Stimulated activated CD8-positive, alpha-beta memory T cell treated with anti-CD3 and anti-CD28 coated beads, Interleukin-7, amount 100 ng/mL, for 4 hours (primary cell): ENCODE data around the gene ARF3.

Experiments
- DNase-seq, 2 donors: peaks; one replicate each; pipeline ENCODE4 v3.0.0-alpha.2; 2020; ENCODE audit warnings: low read depth in 2 of 2

The ARF3 gene

GRCh38 chr12:48966177-48966895, 9.0 kb upstream of the ARF3 start:
- no peak for DNase-seq

GRCh38 chr12:48965298-48965838, 8.1 kb upstream of the ARF3 start:
- no peak for DNase-seq

GRCh38 chr12:48961801-48962200, 4.5 kb upstream of the ARF3 start:
- DNase-seq, result no peak

DNA sequence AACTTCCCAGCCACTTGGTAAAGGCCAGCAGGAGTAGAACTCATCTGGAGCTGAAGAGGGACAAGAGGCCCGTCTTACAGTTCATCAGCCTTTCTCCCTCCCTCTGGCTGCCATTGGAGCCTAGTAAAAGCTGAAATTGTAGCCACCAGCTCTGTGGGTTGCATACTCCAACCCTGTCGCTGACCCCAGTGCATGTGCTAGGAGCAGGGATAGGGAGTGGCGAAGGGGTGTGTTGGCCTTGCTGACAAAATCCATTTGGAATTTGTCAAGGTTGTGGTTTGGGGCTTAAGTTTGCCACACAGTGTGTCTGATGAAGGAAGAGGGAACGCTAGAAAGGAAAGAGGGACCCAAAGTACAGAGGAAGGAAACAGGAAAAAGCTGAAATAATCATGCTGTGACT, 4.0 kb upstream of the ARF3 start:
- DNase-seq, result no peak

- no peak for DNase-seq
Measured at GRCh38 chr12:48960834-48961233, 3.5 kb upstream of the ARF3 start.

DNA sequence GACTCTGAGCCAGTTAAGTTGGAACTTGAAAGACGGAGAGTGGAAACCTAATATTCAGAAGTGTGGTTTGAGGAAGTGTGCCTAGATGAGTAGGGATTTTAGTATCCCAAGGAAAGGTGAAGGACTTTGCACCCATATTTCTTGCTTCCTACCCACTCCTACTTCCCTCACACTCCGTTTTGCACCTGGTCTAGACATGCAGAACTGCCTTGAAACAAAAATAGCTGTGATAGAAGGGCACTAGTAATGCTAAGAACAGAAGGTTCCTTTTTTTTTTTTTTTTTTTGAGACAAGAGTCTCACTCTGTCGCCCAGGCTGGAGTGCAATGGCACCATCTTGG, 732 bp upstream of the ARF3 start:
- DNase-seq, result no peak

DNA sequence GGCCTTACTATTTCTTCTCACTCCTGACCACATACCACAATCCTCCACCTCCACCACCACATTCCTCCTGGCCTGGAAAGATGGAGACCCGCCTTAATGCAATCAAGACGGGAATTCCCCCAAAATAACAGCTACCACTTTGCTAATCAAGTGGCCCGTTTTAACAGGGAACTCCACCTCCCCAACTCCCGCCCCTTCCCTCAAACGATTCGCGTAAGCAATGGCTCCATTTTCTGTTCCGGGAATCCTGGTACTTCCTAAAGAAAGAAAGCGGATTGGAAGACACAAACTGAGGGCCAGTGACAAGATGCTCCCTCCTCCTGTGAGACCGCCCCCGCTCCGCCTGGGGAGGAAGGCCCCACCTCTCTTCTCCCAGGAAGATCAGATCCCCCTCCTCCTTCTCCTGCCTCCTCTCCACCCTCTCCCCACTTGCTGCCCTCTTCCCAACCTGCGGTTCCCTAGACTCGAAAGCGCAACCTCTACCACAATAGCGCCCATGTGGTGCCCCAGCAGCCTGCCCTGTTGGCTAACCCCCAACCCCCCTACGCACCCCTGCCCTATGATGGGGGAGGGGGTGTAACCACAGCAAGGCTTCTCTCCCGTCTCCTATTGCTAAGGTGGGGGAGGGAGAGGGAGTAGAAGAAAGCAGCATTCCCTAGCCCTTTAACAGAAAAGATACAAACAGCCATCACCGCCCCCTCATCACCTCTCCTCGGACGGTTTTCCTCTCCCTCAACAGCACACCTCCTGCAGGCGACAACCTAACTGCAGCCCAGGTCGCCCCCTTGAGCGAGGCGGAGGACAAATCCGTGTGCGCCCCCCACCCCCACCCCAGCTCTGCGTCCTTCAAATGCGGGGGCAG, 777 bp downstream of the ARF3 start:
- DNase-seq, result peak in 1 of 2 donors; percentile 23

- DNase-seq, result no peak
Measured at GRCh38 chr12:48954841-48955501, 2.3 kb downstream of the ARF3 start.

DNA sequence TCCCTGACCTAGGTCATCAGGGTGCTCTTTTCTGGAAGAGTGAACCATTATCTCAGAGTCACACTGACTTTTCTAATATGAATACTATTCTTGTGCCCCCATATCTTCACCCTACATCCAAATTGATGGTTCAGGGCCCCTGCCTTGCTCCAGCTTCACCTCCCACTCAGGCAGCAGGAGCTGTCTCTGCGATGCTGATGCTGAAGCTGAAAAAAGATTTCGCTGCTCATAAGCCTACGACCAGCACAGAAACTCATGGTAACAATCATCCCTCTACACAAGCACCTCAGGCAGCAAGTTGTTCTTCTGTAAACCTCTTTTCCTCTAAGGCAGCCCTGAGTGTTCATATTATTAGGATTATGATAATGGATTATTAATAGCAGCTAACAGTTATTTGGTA, 3.2 kb downstream of the ARF3 start:
- DNase-seq, result no peak

DNA sequence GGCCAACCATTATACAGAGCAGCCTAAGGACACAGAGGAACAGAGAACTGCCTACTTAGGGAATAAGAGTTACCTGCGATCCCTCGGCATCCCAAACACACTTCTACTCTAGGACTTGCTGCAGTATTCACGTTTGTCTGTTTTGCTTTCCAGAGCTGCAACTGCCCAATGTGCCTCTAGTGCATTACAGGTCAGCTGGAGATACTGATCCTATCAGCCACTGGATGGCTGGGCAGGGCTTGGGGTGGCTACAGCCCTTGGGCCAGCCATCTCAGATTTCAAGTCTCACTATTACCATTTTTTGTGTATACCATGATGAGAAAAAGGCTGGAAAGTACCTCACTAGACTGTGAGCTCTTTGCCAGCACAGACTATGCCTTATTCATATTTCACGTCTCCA, 4.6 kb downstream of the ARF3 start:
- no peak for DNase-seq

DNA sequence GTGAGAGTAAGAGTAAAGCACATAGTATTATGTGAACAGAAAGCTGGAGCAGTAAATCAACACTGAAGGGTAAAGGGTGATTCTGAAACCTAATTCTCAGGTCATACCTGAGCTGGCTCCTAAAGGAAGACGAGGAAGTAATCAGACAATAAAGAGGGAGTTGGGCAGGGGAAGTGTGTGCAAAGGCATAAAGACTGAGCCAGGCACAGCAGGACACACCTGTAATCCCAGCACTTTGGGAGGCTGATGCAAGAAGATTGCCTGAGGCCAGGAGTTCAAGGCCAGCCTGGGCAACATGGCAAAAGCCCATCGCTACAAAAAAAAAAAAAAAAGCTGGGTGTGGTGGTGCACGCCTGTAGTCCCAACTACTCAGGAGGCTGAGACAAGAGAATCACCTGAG, 9.6 kb downstream of the ARF3 start:
- no peak for DNase-seq

DNA sequence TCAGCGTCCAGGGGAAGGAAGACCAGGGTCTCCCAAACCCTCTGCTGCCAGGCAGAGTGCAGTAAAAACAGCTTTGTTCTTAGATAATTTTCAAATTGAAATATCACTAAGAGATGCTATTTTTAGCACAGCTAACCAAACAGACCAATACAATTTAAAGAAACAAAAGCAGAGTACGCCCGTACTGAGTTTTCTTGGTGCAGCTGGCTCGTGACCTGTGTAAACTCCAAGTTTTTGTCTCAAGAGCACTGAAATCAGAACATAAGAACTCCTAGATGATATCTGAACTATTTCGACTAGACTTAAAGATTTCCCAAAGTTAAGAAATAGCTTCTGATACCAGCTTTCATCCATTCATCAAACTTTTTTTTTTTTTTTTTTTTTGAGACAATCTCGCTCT, 10.3 kb downstream of the ARF3 start:
- no peak for DNase-seq

GRCh38 chr12:48946205-48946604, 11.1 kb downstream of the ARF3 start:
- no peak for DNase-seq

DNA sequence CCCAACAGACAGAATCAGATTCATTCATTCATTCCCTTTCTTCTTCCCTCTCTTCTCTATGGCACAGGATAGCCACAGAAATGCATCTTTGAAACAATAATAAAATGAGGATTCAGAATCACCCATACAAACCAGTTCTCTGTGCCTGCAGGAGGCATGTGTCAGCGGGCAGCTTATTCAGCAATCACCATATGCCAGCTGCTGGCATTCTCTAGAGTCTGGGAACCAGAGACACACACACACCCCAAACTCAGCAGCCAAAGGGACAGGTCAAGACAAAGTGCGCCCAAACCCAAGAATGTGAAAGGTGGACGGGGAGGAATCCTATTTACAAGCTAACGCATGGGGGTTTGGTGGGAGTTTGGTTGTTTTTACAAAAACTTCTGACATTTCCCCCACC, 14.1 kb downstream of the ARF3 start:
- no peak for DNase-seq

GRCh38 chr12:48940181-48940580, 17.1 kb downstream of the ARF3 start:
- no peak for DNase-seq

- DNase-seq, result no peak
Measured at GRCh38 chr12:48938805-48939204, 18.5 kb downstream of the ARF3 start.

- no peak for DNase-seq
Measured at GRCh38 chr12:48937170-48937569, 20.1 kb downstream of the ARF3 start.

- DNase-seq, result peak; percentile 64 to 69
Measured at GRCh38 chr12:48936379-48936979, 20.8 kb downstream of the ARF3 start.

DNA sequence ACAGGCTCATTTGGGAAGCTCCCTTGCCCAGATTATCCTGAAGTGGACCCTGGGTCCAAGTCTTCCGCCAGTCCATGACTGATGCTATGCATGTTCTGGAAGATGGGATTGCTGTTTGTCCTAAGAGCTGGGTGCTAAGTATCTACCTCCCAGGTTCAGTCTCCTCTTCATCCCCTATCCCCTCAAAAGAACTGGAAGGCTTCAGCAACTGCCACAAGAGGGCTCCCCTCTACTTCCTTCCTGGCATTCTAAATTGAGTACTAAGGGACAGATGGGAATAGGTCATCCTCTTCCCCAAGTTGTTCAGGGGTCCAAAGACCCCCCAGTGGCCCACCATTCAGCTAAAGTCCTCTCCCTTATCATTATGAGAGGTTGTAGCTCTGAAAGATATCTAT, 23.0 kb downstream of the ARF3 start:
- no peak for DNase-seq

- no peak for DNase-seq
Measured at GRCh38 chr12:48933664-48934311, 23.5 kb downstream of the ARF3 start.

DNA sequence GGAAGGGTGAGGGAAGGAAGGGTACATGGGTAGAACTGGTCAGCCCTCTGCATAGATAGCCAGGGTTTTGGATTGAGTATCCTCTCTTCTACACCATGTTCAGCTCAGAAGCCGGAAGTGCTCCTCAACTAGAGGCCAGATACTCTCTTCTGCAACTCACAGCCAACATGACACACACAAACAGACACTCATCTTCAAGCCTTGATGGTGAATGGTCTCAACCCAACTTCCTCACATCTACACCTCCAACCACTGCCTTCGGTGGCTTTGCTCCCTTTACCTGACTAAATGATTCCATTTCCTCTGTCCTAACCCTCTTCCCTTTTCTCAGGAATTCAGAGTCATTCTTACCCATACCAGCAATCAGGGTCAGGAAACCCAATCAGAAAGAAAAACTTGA, 24.4 kb downstream of the ARF3 start:
- no peak for DNase-seq

- DNase-seq, result no peak
Measured at GRCh38 chr12:48930475-48930874, 26.8 kb downstream of the ARF3 start.
